Choroid plexus epithelial cell (primary cell): Measurements from ENCODE around the gene FGF19.

Source experiments
- DNase-seq: peaks from one replicate; pipeline ENCODE4 v3.0.0-alpha.2; 2010; ENCODE audit warnings: low read depth
- H3K4me3 ChIP-seq: 2 replicates; pipeline ENCODE4 v1.5.1; 2011; ENCODE audit warnings: low read depth, mild to moderate bottlenecking, control low read depth, low read length, moderate library complexity
- CTCF ChIP-seq: conservative IDR thresholded peaks from 2 replicates; pipeline ENCODE4 v1.5.1; 2011; ENCODE audit warnings: low read depth, mild to moderate bottlenecking, control low read depth, inconsistent platforms, low read length, moderate library complexity

FGF19 gene

DNA sequence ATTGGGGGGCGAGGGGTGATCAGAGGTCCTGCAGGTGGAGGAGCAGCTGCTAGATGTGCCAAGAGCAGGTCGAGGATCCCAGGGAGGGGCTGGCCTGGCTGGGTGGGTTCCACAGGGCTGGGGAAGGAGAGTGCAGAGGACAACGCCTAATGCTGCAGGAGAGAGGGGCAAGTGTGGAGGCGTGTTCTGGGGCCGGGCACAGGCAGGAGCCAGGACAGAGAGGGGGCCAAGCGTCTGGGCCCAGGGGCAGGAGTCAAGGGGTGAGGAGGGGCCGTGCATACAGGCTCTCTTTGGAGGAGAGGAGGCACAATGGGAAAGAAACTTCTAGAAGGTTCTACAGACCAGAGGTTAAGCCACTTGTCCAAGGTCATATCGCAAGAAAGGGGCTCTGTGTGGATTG, 26.7 kb upstream of the FGF19 start:
- no peak for TF ChIP-seq CTCF
- no peak for DNase-seq
- H3K4me3 ChIP-seq: no peak overlapping the region

DNA sequence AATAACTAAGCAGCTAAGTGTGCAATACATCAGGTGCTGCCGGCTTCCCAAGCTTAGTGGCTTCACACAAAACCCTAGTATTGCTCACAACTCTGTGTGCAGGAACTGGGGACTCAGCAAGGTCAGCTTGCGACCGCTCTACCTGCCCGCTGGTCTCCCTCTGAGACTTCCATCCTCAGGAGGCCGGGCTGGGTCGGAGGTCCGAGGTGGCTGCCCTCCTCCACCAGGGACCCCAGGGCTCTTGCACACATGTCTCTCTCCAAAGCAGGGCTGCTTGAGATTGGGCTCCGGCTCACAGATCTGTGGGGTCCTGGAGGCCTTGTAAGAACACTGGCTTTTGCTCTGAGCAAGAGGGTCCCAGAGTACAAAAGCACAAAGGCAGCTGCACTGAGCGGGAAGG, 25.4 kb upstream of the FGF19 start:
- no peak for DNase-seq
- H3K4me3 ChIP-seq: no peak overlapping the region
- no peak for TF ChIP-seq CTCF

GRCh38 chr11:69727266-69727665, 23.4 kb upstream of the FGF19 start:
- no peak for TF ChIP-seq CTCF
- H3K4me3 ChIP-seq: no peak overlapping the region
- no peak for DNase-seq

DNA sequence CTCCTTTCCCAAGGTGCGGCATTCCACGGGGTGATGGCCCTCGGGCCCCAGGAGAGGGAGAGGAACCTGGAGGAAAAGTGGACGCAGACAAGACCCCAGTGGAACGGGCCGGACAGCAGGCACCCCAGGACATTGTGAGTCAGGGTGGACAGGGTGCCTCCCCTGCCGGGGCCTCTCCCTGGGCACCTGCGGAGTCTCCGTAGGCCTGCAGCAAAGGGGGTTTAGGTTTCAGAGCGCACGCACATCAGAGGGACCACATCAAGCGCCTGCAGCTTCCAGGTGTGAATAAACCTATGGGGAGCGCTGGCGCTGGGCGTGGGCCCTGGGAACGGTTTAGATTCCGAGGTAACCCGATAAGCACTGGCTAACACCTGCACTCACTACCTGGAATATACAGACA, 22.7 kb upstream of the FGF19 start:
- no peak for TF ChIP-seq CTCF
- H3K4me3 ChIP-seq: no peak overlapping the region
- DNase-seq: no peak

GRCh38 chr11:69726019-69726418, 22.2 kb upstream of the FGF19 start:
- TF ChIP-seq CTCF: no peak
- DNase-seq: no peak
- no peak overlapping the region for H3K4me3 ChIP-seq

- no peak for DNase-seq
- TF ChIP-seq CTCF: peak; percentile 34
Observed at GRCh38 chr11:69721745-69722144, 17.9 kb upstream of the FGF19 start.

DNA sequence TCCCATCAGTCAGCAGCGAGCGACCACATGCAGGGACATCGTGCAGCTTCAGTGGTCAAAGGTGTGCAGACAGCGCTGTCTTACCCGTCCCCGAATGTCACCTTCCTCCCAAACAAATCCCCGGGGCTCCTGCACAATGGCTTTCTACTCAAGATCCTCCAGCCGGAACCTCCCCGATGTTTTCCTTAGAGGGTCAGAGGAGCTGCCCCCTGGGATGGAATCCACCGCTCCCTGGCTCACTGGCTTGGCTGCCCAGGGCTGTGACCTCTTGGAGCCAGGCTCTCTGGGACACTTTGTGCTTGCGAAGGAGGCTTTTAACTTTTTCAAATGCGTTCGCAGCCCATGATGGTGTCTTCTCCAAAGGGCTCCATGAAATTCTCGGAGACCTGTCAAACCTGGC, 17.3 kb upstream of the FGF19 start:
- DNase-seq: no peak
- TF ChIP-seq CTCF: no peak
- H3K4me3 ChIP-seq: no peak overlapping the region

More at GRCh38 chr11:69721745-69722144, 17.9 kb upstream of the FGF19 start:
- no peak overlapping the region for H3K4me3 ChIP-seq
